Spinal cord (tissue), 10 donors: ENCODE measurements around the gene RABGEF1. TPM values are rescaled to one million over a fixed set of nuclear protein-coding genes. Genes with fewer than 3 reads are reported as not detected.
"Not testable (repeated sequence)": the region's sequence is repeated elsewhere in the genome, so short reads cannot be mapped to it uniquely, and the experiment has no call there.

Experiments
- DNase-seq, 6 donors: peaks; one replicate each; pipeline versions ENCODE4 v3.0.0 to v3.0.0-alpha.2; 2013 to 2015; ENCODE audit warnings: low spot score in 6 of 6, low read depth in 4 of 6
- H3K27ac ChIP-seq: one replicate; pipeline ENCODE4 v1.5.1; 2013; ENCODE audit warnings: low read depth, low read length, control low read depth
- H3K27me3 ChIP-seq: one replicate; pipeline ENCODE4 v1.6.1; 2013; ENCODE audit warnings: low read length; ENCODE audit not compliant: control insufficient read depth, insufficient read depth
- H3K36me3 ChIP-seq: one replicate; pipeline ENCODE4 v1.6.1; 2013; ENCODE audit warnings: low read length; ENCODE audit not compliant: control insufficient read depth, insufficient read depth
- H3K4me1 ChIP-seq: one replicate; pipeline ENCODE4 v1.6.1; 2013; ENCODE audit warnings: low read length; ENCODE audit not compliant: control insufficient read depth, insufficient read depth
- H3K4me3 ChIP-seq: one replicate; pipeline ENCODE4 v1.5.1; 2013; ENCODE audit warnings: low read depth, low read length, control low read depth
- H3K9me3 ChIP-seq: one replicate; pipeline ENCODE4 v1.6.1; 2013; ENCODE audit warnings: low read length; ENCODE audit not compliant: control insufficient read depth, insufficient read depth
- WGBS: methylation state at CpG from one replicate; pipeline ENCODE4 v1.1.5; 2013; ENCODE audit warnings: missing lambda C conversion rate; ENCODE audit not compliant: insufficient coverage; 5-methylcytosine and 5-hydroxymethylcytosine counted together
- polyA plus RNA-seq, 2 donors: library from polyadenylated mRNA; unstranded; fragments of 120-200 nt; gene quantifications; one replicate each; pipeline ENCODE4 v1.2.1, GENCODE V29; 2013; ENCODE audit not compliant: insufficient read length in 2 of 2
- total RNA-seq, 2 donors: library from RNA; depleted of rRNA in 1 of 2; stranded (reverse); fragments of 120-200 nt in 1 of 2; fragments of >200 nt in 1 of 2; gene quantifications; one replicate each; pipeline versions ENCODE4 v1.2.3 to v1.2.4, GENCODE V29; 2013 to 2014
- donor health status: healthy.

RABGEF1 gene
- total and polyA plus RNA-seq, 4 donors = 29.6 to 42.5 (median 38.0) TPM

GRCh38 chr7:66768865-66769832 lies 28.6 kb downstream of the RABGEF1 start:
- H3K27ac ChIP-seq = no peak overlapping the region
- 81% methylated on average over 3 of the region's 5 CpGs for WGBS
- no peak for DNase-seq

GRCh38 chr7:66769833-66770512 lies 29.4 kb downstream of the RABGEF1 start:
- Histone ChIP-seq H3K4me3 (no peak overlapping the region), H3K9me3 (no peaks in the 10 kb centered on the region), H3K4me1 (no peaks in the 10 kb centered on the region), H3K36me3 (peaks cover 11% of the 10 kb centered on the region), H3K27me3 (no peaks in the 10 kb centered on the region), H3K27ac (no peak overlapping the region)
- WGBS = no CpG with 5 or more reads among the region's 5 CpGs
- no peak for DNase-seq

More at GRCh38 chr7:66768865-66769832, 28.6 kb downstream of the RABGEF1 start:
- Histone ChIP-seq H3K4me3 (no peak overlapping the region), H3K9me3 (no peaks in the 10 kb centered on the region), H3K36me3 (peaks cover 4% of the 10 kb centered on the region), H3K4me1 (no peaks in the 10 kb centered on the region), H3K27me3 (no peaks in the 10 kb centered on the region)

- Histone ChIP-seq H3K4me1 (no peaks in the 10 kb centered on the region), H3K9me3 (no peaks in the 10 kb centered on the region), H3K4me3 (no peak overlapping the region), H3K27me3 (no peaks in the 10 kb centered on the region), H3K27ac (no peak overlapping the region), H3K36me3 (peaks cover 24% of the 10 kb centered on the region)
- WGBS = 23% methylated on average over 4 of the region's 9 CpGs
- DNase-seq = peak in 3 of 6 donors; percentile 17 to 78 (median 68)
Observed at GRCh38 chr7:66771795-66772194, 31.3 kb downstream of the RABGEF1 start.

GRCh38 chr7:66773744-66774143 lies 33.2 kb downstream of the RABGEF1 start:
- H3K4me3 ChIP-seq, H3K4me1 ChIP-seq, H3K27me3 ChIP-seq, DNase-seq, H3K9me3 ChIP-seq, H3K27ac ChIP-seq: not testable (repeated sequence)
- H3K36me3 ChIP-seq = peaks cover 24% of the 10 kb centered on the region
- 94% methylated on average over 3 of the region's 4 CpGs for WGBS

- not testable (repeated sequence) for H3K27me3 ChIP-seq, H3K27ac ChIP-seq, H3K9me3 ChIP-seq, H3K4me1 ChIP-seq, H3K4me3 ChIP-seq, DNase-seq
- 94% methylated on average over 2 of the region's 5 CpGs for WGBS
- peaks cover 35% of the 10 kb centered on the region for H3K36me3 ChIP-seq
Observed at GRCh38 chr7:66776383-66776782, 35.9 kb downstream of the RABGEF1 start.

- WGBS = no CpG with 5 or more reads among the region's 2 CpGs
Observed at GRCh38 chr7:66776800-66777442, 36.4 kb downstream of the RABGEF1 start.

GRCh38 chr7:66778201-66778600 lies 37.7 kb downstream of the RABGEF1 start:
- Histone ChIP-seq H3K9me3 (no peaks in the 10 kb centered on the region), H3K36me3 (peaks cover 37% of the 10 kb centered on the region), H3K27me3 (no peaks in the 10 kb centered on the region), H3K27ac (no peak overlapping the region), H3K4me3 (no peak overlapping the region), H3K4me1 (no peaks in the 10 kb centered on the region)
- WGBS = no CpG with 5 or more reads among the region's 4 CpGs
- no peak for DNase-seq

More at GRCh38 chr7:66776800-66777442, 36.4 kb downstream of the RABGEF1 start:
- H3K27me3 ChIP-seq = no peaks in the 10 kb centered on the region
- H3K4me3 ChIP-seq = no peak overlapping the region
- no peaks in the 10 kb centered on the region for H3K4me1 ChIP-seq
- no peak overlapping the region for H3K27ac ChIP-seq
- no peaks in the 10 kb centered on the region for H3K9me3 ChIP-seq
- no peak for DNase-seq
- H3K36me3 ChIP-seq = peaks cover 35% of the 10 kb centered on the region

- Histone ChIP-seq H3K9me3 (no peaks in the 10 kb centered on the region), H3K4me1 (no peaks in the 10 kb centered on the region), H3K4me3 (no peak overlapping the region), H3K27me3 (no peaks in the 10 kb centered on the region), H3K27ac (no peak overlapping the region), H3K36me3 (peaks cover 28% of the 10 kb centered on the region)
- no peak for DNase-seq
- no CpG with 5 or more reads among the region's 5 CpGs for WGBS
Observed at GRCh38 chr7:66779669-66780409, 39.3 kb downstream of the RABGEF1 start.
